ENCODE data around the gene PLCB4.

DNA sequence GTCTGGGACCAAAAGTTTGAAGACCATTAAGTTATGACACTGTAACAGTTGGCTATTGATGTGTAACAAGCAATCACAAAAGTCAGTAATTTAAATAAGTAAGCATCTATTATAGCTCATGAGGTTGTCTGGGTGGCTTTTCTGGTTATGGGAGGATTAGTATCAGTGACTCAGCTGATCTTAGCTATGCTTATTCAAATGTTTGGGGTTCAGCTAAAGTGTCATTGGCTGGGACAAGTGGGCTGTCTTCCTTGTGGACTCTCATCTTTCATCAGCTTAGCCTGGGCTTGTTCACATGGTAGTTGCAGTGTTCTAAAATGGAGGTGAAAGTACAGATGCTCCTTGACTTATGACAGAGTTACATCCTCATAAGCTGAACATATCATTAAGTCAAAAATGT lies 370.9 kb downstream of the PLCB4 start:
- TF ChIP-seq CTCF (conservative IDR thresholded peaks at IDR 0.05; ENCODE audit: low read length) (no peak), EZH2phosphoT487 (IDR thresholded peaks at IDR 0.05; ENCODE audit: borderline replicate concordance) (no peak)
